Karpas-422 (cell line): ENCODE measurements around the gene TRIM47. TPM values are rescaled to one million over a fixed set of nuclear protein-coding genes. Genes with fewer than 3 reads are reported as not detected.
A peak's percentile ranks its signal among the peaks of the same experiment; 100 is the strongest.

Source experiments
- DNase-seq: peaks from one replicate; pipeline ENCODE4 v3.0.0-alpha.2; 2015
- H2AFZ ChIP-seq: fragments of 200-600 bp; sonication (generic); 2 replicates; pipeline ENCODE4 v1.6.1; 2014; ENCODE audit warnings: antibody characterized with exemption, low read length, mixed read lengths
- H3K27ac ChIP-seq: fragments of 200-600 bp; sonication (generic); 2 replicates; pipeline ENCODE4 v1.5.1; 2014; ENCODE audit warnings: mild to moderate bottlenecking, low read length, moderate library complexity
- H3K27me3 ChIP-seq: fragments of 200-600 bp; sonication (generic); 2 replicates; pipeline ENCODE4 v1.6.1; 2014; ENCODE audit warnings: low read length, mixed read lengths
- H3K36me3 ChIP-seq: fragments of 200-600 bp; sonication (generic); 2 replicates; pipeline ENCODE4 v1.6.1; 2014; ENCODE audit warnings: low read length, mixed read lengths; ENCODE audit not compliant: insufficient read depth
- H3K4me1 ChIP-seq: fragments of 200-600 bp; sonication (generic); 2 replicates; pipeline ENCODE4 v1.6.1; 2014; ENCODE audit warnings: mild to moderate bottlenecking, low read length, mixed read lengths
- H3K4me2 ChIP-seq: fragments of 200-600 bp; sonication (generic); 2 replicates; pipeline ENCODE4 v1.6.1; 2014; ENCODE audit warnings: low read length, low read depth, mild to moderate bottlenecking; ENCODE audit not compliant: poor library complexity, severe bottlenecking
- H3K4me3 ChIP-seq: fragments of 200-600 bp; sonication (generic); 2 replicates; pipeline ENCODE4 v1.5.1; 2014; ENCODE audit warnings: mild to moderate bottlenecking, antibody characterized with exemption, low read length, mixed read lengths
- H3K79me2 ChIP-seq: fragments of 200-600 bp; sonication (generic); 2 replicates; pipeline ENCODE4 v1.6.1; 2014; ENCODE audit warnings: mild to moderate bottlenecking, low read length, mixed read lengths
- H3K9ac ChIP-seq: fragments of 200-600 bp; sonication (generic); 2 replicates; pipeline ENCODE4 v1.6.0; 2014; ENCODE audit warnings: low read length
- H3K9me2 ChIP-seq: fragments of 200-600 bp; sonication (generic), shearing (Covaris generic); replicated peaks from 2 replicates; pipeline ENCODE4 v1.6.0; 2014; ENCODE audit warnings: mild to moderate bottlenecking, low read length, moderate library complexity; ENCODE audit not compliant: insufficient read depth
- H3K9me3 ChIP-seq: fragments of 300-700, 200-600 bp; sonication (generic); 2 replicates; pipeline ENCODE4 v1.6.1; 2014; ENCODE audit warnings: low read length, mixed read lengths
- H4K20me1 ChIP-seq: fragments of 200-600 bp; sonication (generic); 2 replicates; pipeline ENCODE4 v1.6.1; 2014; ENCODE audit warnings: mild to moderate bottlenecking, antibody characterized with exemption, low read length, low read depth; ENCODE audit not compliant: insufficient read depth
- total RNA-seq: library from RNA; depleted of rRNA; stranded (reverse); fragments of >200 nt; shearing (Covaris generic); gene quantifications from 2 replicates; pipeline ENCODE4 v1.2.3, GENCODE V29; 2014; ENCODE audit warnings: low replicate concordance

The TRIM47 gene
- total RNA-seq, 1 experiment from 2014 or later = 7.9 TPM

DNA sequence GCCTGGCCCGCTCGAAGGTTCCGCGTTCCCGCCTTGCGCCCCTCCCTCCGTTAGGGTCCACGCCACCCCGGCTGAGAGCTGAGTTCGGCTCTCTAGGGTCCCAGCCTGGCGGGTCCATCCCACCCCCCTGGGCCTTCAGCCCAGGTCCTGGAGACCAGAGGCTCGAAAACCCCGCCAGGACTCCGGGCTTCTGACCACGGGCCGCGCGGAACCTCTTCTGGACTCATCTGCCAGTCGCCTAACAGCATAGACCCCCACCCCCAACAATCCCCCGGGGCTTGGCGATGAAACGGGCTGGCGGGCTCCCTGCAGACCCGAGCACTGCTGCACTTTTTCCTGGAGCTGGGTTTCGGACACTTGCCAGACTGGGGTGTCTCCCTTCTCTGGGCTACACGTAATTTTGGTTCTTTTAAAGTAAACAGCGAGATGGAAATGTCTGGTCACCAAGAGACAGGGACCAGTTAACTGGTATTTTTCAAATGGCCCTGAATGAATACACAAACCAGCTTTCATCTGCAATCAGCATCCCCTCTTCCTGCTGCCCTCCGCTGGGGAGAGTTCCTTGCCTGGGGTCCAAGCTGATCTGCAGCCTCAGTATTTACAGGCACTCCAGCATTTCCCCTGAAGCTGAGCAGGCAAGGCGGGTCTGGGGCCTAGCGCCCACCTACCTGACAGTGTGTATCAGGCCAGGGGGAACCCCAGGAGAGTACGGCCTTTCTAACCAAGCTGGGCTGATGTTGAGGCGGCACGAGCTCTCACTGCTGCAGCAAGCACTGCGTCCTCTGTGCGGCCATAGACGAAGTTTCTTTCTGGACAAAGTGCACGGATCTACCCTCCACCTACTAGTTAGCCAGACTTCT lies 19.0 kb upstream of the TRIM47 start:
- Histone ChIP-seq H3K27ac (no peak overlapping the region), H3K9me3 (no peaks in the 10 kb centered on the region), H3K4me2 (peak overlapping the region; percentile 74), H3K36me3 (peaks cover 10% of the 10 kb centered on the region; the same call in 1 of the 2 replicates), H3K27me3 (no peaks in the 10 kb centered on the region), H3K4me3 (peak overlapping the region; percentile 68), H4K20me1 (peaks cover 5% of the 10 kb centered on the region; the same call in 1 of the 2 replicates), H3K79me2 (peaks cover 23% of the 10 kb centered on the region), H3K4me1 (peaks cover 26% of the 10 kb centered on the region), H3K9me2 (no peaks in the 10 kb centered on the region), H2AFZ (no peak overlapping the region), H3K9ac (peak overlapping the region; percentile 90)
- DNase-seq = no peak

DNA sequence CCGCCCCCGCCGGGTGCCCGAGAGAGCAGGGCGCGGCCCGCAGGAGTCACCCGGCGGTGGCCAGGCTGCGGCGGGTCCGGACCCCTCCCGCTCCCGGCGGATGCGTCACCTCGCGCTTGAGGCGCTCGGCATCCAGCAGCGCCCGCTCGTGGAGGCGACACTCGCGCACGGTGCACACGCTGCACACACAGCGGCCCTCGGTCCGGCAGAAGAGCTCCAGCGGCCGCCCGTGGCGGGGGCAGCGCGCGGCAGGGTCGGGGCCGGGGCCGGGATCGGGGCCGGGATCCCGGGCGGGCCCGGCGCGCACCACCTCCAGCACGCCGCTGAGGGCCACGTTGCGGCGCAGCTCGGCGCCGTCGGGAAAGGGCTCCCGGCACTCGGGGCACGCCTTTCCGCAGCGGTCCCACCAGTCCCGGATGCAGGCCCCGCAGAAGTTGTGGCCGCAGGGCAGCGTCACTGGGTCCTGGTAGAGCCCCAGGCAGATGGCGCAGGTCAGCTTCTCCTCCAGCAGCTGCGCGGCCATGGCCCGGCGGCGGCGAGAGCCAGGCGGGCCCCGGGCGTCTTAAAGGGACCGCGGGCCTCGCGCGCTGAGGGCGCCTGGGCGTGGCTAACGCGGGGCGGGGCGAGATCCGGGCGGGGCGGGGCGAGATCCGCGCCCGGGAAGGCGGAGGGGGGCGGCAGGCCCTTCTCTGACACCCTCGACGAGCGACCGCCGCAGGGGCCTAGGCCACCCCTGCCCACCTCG lies 18.2 kb upstream of the TRIM47 start, which contains the start of gene TRIM65:
TRIM65 (minus strand) TSS at position 537 of the 745 bp plus-strand sequence; CDS start at position 523, 14 bp downstream.
- Histone ChIP-seq H4K20me1 (peaks cover 5% of the 10 kb centered on the region; the same call in 1 of the 2 replicates), H3K4me3 (peak within 1 kb of the TSS; percentile 68), H3K4me1 (peaks cover 26% of the 10 kb centered on the region), H3K27ac (peak within 1 kb of the TSS; percentile 66; the same call in 1 of the 2 replicates), H3K27me3 (no peaks in the 10 kb centered on the region), H3K4me2 (peak within 1 kb of the TSS; percentile 74), H3K36me3 (peaks cover 2% of the 10 kb centered on the region; the same call in 1 of the 2 replicates), H3K9me3 (no peaks in the 10 kb centered on the region), H2AFZ (peak within 1 kb of the TSS; percentile 62; the same call in 1 of the 2 replicates), H3K9ac (peak within 1 kb of the TSS; percentile 90), H3K9me2 (no peaks in the 10 kb centered on the region), H3K79me2 (peaks cover 23% of the 10 kb centered on the region)
- DNase-seq = peak; percentile 94

DNA sequence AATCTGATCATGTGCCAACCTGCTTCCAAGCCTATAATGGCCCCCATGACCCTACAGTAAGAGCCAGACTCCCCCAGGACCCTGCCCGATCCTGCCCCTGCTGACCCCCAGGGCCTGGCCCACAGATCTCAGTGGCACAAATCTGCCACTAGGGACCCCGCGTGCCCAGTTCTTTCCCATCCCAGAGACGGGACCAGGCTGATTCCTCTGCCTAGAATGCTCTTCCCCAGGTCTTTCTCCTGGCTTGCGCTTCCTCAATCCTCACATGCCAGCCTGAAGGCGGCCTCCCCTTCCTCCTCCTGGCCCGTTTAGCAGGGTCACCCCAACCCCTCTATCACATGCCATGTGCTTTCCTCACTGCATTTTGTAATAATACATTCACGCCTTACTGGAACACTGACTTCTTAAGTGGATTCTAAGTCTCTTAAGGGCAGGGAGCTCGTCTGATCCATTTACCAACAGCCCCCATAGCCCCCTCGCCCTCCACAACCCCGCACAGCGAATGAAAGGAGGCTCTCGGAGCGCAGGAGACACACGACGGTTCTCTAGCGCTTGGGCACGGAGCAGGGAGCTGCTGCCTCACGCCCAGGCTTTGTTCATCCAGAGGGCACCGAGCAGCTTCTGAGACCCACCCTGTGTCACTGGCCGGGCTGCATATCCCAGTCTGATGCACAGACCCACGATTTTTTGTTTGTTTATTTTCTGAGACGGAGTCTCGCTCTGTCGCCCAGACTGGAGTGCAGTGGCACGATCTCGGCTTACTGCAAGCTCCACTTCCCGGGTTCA lies 17.2 kb upstream of the TRIM47 start:
- Histone ChIP-seq H3K36me3 (no peaks in the 10 kb centered on the region), H3K9me3 (no peaks in the 10 kb centered on the region), H3K4me1 (peaks cover 26% of the 10 kb centered on the region), H3K4me3 (peak overlapping the region; percentile 68), H3K27ac (peak overlapping the region; percentile 66; the same call in 1 of the 2 replicates), H3K9ac (peak overlapping the region; percentile 90), H3K9me2 (no peaks in the 10 kb centered on the region), H3K27me3 (no peaks in the 10 kb centered on the region), H3K79me2 (peaks cover 23% of the 10 kb centered on the region), H4K20me1 (peaks cover 5% of the 10 kb centered on the region; the same call in 1 of the 2 replicates), H3K4me2 (peak overlapping the region; percentile 74), H2AFZ (no peak overlapping the region)
- peak; percentile 53 for DNase-seq

DNA sequence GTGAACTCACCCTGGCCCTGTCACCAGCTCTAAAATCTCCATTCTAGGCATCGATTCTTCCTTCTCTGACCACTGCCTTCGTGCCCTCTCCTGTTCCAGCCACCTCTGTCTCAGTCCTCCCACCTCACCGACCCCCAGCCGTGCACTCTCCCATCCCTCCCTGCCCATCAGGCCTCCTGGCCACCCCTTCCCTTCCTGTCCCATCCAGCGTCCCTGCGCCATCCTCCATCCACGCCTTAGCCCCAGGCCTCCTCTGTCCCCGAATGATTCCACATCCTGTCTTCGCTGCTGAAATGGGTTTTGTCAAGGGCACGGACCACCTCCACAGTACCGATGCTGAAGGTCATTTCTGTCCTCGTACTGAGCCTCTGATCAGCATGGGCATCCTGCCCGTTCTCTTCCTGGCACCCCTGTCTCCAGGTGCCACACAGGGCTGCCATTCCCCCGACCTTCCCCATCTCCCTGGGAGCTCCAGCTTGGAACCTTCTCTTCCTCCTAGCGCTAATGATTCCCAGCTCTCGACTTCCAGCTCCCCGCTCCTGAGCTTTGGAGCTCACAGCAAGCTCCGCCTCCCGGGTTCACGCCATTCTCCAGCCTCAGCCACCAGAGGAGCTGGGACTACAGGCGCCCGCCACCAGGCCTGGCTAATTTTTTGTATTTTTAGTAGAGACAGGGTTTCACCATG lies 15.8 kb upstream of the TRIM47 start:
- DNase-seq = no peak
- Histone ChIP-seq H3K4me3 (no peak overlapping the region), H3K4me2 (no peak overlapping the region), H3K9me3 (no peaks in the 10 kb centered on the region), H3K9me2 (no peaks in the 10 kb centered on the region), H3K4me1 (peaks cover 26% of the 10 kb centered on the region), H3K27ac (no peak overlapping the region), H2AFZ (no peak overlapping the region), H3K27me3 (no peaks in the 10 kb centered on the region), H3K36me3 (no peaks in the 10 kb centered on the region; the same call in 1 of the 2 replicates), H3K9ac (peak overlapping the region; percentile 90; the same call in 1 of the 2 replicates), H4K20me1 (peaks cover 5% of the 10 kb centered on the region; the same call in 1 of the 2 replicates), H3K79me2 (peaks cover 23% of the 10 kb centered on the region)

DNA sequence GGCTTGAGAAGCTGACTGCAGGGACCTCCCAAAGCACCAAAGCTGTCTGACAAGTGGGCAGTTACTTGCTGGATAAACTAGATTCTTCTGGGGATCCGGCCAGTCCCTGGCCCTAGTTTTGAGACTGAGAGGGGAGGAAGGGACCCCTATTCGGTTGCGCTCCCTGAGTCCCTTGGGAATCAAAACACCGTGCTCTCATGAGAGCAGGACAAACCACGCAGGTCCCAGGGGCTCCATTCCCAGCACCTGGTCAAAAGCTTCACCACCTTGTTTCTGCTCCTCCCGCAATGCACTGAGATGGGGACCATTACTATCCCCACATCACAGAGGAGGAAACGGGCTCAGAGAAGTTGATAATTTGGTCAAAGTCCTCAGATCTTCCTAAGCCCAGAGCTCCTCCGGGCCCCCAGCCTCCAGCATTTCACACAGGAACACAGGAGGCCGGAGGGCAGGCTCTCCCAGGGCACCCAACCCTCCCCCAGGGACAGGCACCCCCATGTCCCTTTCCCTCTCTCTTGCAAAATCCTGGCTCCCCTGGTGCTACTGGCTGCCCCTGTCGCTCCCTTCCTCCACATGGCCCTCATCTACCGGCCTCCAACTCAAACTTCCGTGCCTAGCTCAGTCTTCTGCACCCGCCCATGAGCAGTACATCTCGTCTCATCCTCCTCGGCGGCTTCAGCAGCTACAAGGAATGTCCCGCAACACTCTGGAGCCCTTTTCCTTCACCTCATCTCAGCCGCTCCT lies 15.1 kb upstream of the TRIM47 start:
- H3K4me2 ChIP-seq = no peak overlapping the region
- peaks cover 26% of the 10 kb centered on the region for H3K4me1 ChIP-seq
- no peaks in the 10 kb centered on the region; the same call in 1 of the 2 replicates for H3K36me3 ChIP-seq
- H4K20me1 ChIP-seq = peaks cover 5% of the 10 kb centered on the region; the same call in 1 of the 2 replicates
- peaks cover 23% of the 10 kb centered on the region for H3K79me2 ChIP-seq
- no peak overlapping the region for H3K27ac ChIP-seq
- no peaks in the 10 kb centered on the region for H3K9me3 ChIP-seq
- H2AFZ ChIP-seq = no peak overlapping the region
- no peak overlapping the region for H3K4me3 ChIP-seq
- H3K9ac ChIP-seq = no peak overlapping the region
- H3K27me3 ChIP-seq = no peaks in the 10 kb centered on the region
- DNase-seq = no peak
- no peaks in the 10 kb centered on the region for H3K9me2 ChIP-seq

DNA sequence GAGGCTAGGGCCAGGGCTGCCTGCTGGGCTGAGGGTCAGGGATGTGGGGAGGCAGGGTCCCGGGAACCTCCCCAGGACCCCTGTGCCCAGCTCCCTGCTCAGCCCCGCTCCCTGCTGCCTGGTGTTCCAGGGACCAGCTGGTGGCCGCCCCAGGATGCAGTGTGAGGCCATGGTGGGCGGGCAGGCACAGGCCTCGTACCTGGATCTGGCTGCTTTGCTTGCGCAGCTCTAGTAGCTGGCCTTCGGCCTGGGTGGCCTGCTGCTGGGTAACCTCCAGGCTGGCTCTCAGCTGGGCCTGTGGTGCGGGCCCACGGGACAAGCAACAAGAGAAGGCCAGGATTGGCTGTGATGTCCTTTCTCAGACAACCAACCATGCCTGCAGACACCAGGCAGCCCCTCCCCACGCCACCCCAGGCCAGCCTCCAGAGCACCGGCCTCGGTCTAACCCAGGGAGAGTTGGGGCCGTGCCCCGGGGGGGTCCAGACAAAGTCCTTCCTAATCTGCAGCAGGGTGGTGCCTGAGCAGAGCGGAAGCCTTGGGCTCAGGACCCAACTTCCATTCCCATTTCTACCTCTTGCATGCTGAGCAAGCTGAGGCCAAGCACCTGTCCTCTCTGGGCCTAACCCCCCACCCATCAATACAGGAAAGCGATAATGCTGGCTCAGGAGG lies 14.3 kb upstream of the TRIM47 start:
- no peak overlapping the region for H3K9ac ChIP-seq
- H3K79me2 ChIP-seq = peaks cover 23% of the 10 kb centered on the region
- peaks cover 5% of the 10 kb centered on the region; the same call in 1 of the 2 replicates for H4K20me1 ChIP-seq
- H3K4me1 ChIP-seq = peaks cover 26% of the 10 kb centered on the region
- H3K9me2 ChIP-seq = no peaks in the 10 kb centered on the region
- no peak overlapping the region for H2AFZ ChIP-seq
- no peak overlapping the region for H3K4me2 ChIP-seq
- DNase-seq = no peak
- no peaks in the 10 kb centered on the region; the same call in 1 of the 2 replicates for H3K36me3 ChIP-seq
- H3K9me3 ChIP-seq = no peaks in the 10 kb centered on the region
- no peak overlapping the region for H3K4me3 ChIP-seq
- H3K27ac ChIP-seq = no peak overlapping the region
- H3K27me3 ChIP-seq = no peaks in the 10 kb centered on the region
